ENCODE data around the gene COIL. TPM values are rescaled to one million over a fixed set of nuclear protein-coding genes. Genes with fewer than 3 reads are reported as not detected.
"Not testable (repeated sequence)": the region's sequence is repeated elsewhere in the genome, so short reads cannot be mapped to it uniquely, and the experiment has no call there.

Gene COIL
- total and polyA plus RNA-seq, 4 donors, result 4.7 to 9.9 (median 6.5) TPM

- no peak for TF ChIP-seq REST (IDR thresholded peaks at IDR 0.05)
Measured at GRCh38 chr17:56972111-56972730, 11.4 kb upstream of the COIL start (continued).

- DNase-seq (ENCODE audit: low spot score), result no peak
- no peak overlapping the region for H3K9ac ChIP-seq (ENCODE audit: low read depth in 1 of 2, low read length in 2 of 2)
- no peaks in the 10 kb centered on the region for H3K27me3 ChIP-seq (ENCODE audit: control insufficient read depth in 4 of 4, insufficient read depth in 4 of 4, low read length in 3 of 4)
- H3K9me3 ChIP-seq (ENCODE audit: control insufficient read depth in 4 of 4, low read length in 3 of 4), result no peaks in the 10 kb centered on the region
- TF ChIP-seq ATF3 (IDR thresholded peaks at IDR 0.05), result no peak
- no peak for TF ChIP-seq YY1 (IDR thresholded peaks at IDR 0.05)
- TF ChIP-seq RXRA (IDR thresholded peaks at IDR 0.05), result no peak
- no peak for TF ChIP-seq FOXA1 (IDR thresholded peaks at IDR 0.05)
- TF ChIP-seq ZBTB33 (IDR thresholded peaks at IDR 0.05), result no peak
- no peak for TF ChIP-seq SP1 (IDR thresholded peaks at IDR 0.05)
- 96% methylated on average over 1 of the region's 1 CpG for WGBS
- no peaks in the 10 kb centered on the region for H3K36me3 ChIP-seq (ENCODE audit: control insufficient read depth in 4 of 4, insufficient read depth in 3 of 4, low read depth in 1 of 4, low read length in 3 of 4)
- peaks cover 0 to 3% (median 1%) of the 10 kb centered on the region in 4 donors for H3K4me1 ChIP-seq (ENCODE audit: control insufficient read depth in 4 of 4, insufficient read depth in 4 of 4, low read length in 3 of 4)
- H3K27ac ChIP-seq (ENCODE audit: low read depth in 1 of 2, low read length in 2 of 2), result no peak overlapping the region
- no peak overlapping the region for H3K4me3 ChIP-seq (ENCODE audit: low read depth in 1 of 3, low read length in 3 of 3)
Measured at GRCh38 chr17:56970974-56971373, 10.1 kb upstream of the COIL start.

GRCh38 chr17:56966338-56966737, 5.5 kb upstream of the COIL start:
- Histone ChIP-seq H3K27me3 (ENCODE audit: control insufficient read depth in 4 of 4, insufficient read depth in 4 of 4, low read length in 3 of 4) (no peaks in the 10 kb centered on the region), H3K9ac (ENCODE audit: low read depth in 1 of 2, low read length in 2 of 2) (no peak overlapping the region), H3K9me3 (ENCODE audit: control insufficient read depth in 4 of 4, low read length in 3 of 4) (no peaks in the 10 kb centered on the region), H3K4me3 (ENCODE audit: low read depth in 1 of 3, low read length in 3 of 3) (no peak overlapping the region), H3K4me1 (ENCODE audit: control insufficient read depth in 4 of 4, insufficient read depth in 4 of 4, low read length in 3 of 4) (no peaks in the 10 kb centered on the region), H3K36me3 (ENCODE audit: control insufficient read depth in 4 of 4, insufficient read depth in 3 of 4, low read depth in 1 of 4, low read length in 3 of 4) (no peaks in the 10 kb centered on the region), H3K27ac (ENCODE audit: low read depth in 1 of 2, low read length in 2 of 2) (no peak overlapping the region)
- WGBS, result 90% methylated on average over 5 of the region's 5 CpGs
- no peak for DNase-seq (ENCODE audit: low spot score)
- TF ChIP-seq TAF1 (conservative IDR thresholded peaks at IDR 0.05), result no peak
- TF ChIP-seq EGR1 (IDR thresholded peaks at IDR 0.05; ENCODE audit: low read depth in 2 of 2), result no peak
- TF ChIP-seq GABPA (IDR thresholded peaks at IDR 0.05 in 1 of 2, conservative IDR thresholded peaks at IDR 0.05 in 1 of 2), result no peak
- TF ChIP-seq HNF4G (IDR thresholded peaks at IDR 0.05), result no peak
- no peak for TF ChIP-seq MAX (IDR thresholded peaks at IDR 0.05)
- no peak for TF ChIP-seq YY1 (IDR thresholded peaks at IDR 0.05)
- no peak for TF ChIP-seq FOXA1 (IDR thresholded peaks at IDR 0.05)
- no peak for TF ChIP-seq ATF3 (IDR thresholded peaks at IDR 0.05)

GRCh38 chr17:56965681-56966080, 4.8 kb upstream of the COIL start:
- not testable (repeated sequence) for DNase-seq (ENCODE audit: low spot score); H3K4me1 ChIP-seq (ENCODE audit: control insufficient read depth in 4 of 4, insufficient read depth in 4 of 4, low read length in 3 of 4)
- 74% methylated on average over 6 of the region's 6 CpGs for WGBS

GRCh38 chr17:56965241-56965640, 4.4 kb upstream of the COIL start:
- not testable (repeated sequence) for H3K36me3 ChIP-seq (ENCODE audit: control insufficient read depth in 4 of 4, insufficient read depth in 3 of 4, low read depth in 1 of 4, low read length in 3 of 4); H3K9me3 ChIP-seq (ENCODE audit: control insufficient read depth in 4 of 4, low read length in 3 of 4); H3K4me3 ChIP-seq (ENCODE audit: low read depth in 1 of 3, low read length in 3 of 3); DNase-seq (ENCODE audit: low spot score); H3K9ac ChIP-seq (ENCODE audit: low read depth in 1 of 2, low read length in 2 of 2); H3K4me1 ChIP-seq (ENCODE audit: control insufficient read depth in 4 of 4, insufficient read depth in 4 of 4, low read length in 3 of 4); H3K27me3 ChIP-seq (ENCODE audit: control insufficient read depth in 4 of 4, insufficient read depth in 4 of 4, low read length in 3 of 4); H3K27ac ChIP-seq (ENCODE audit: low read depth in 1 of 2, low read length in 2 of 2)
- WGBS, result 92% methylated on average over 9 of the region's 9 CpGs

More at GRCh38 chr17:56965681-56966080, 4.8 kb upstream of the COIL start:
- not testable (repeated sequence) for H3K9me3 ChIP-seq (ENCODE audit: control insufficient read depth in 4 of 4, low read length in 3 of 4); H3K9ac ChIP-seq (ENCODE audit: low read depth in 1 of 2, low read length in 2 of 2); H3K27ac ChIP-seq (ENCODE audit: low read depth in 1 of 2, low read length in 2 of 2); H3K4me3 ChIP-seq (ENCODE audit: low read depth in 1 of 3, low read length in 3 of 3); H3K36me3 ChIP-seq (ENCODE audit: control insufficient read depth in 4 of 4, insufficient read depth in 3 of 4, low read depth in 1 of 4, low read length in 3 of 4); H3K27me3 ChIP-seq (ENCODE audit: control insufficient read depth in 4 of 4, insufficient read depth in 4 of 4, low read length in 3 of 4)
